PC-9 (cell line): ENCODE data around the gene FALEC.

ENCODE experiments used
- CTCF ChIP-seq: fragments of 200-600 bp; sonication (generic); conservative IDR thresholded peaks from 2 replicates; pipeline ENCODE4 v1.6.1; 2017; ENCODE audit warnings: mixed run types, antibody characterized with exemption, mild to moderate bottlenecking, moderate library complexity
- EZH2 ChIP-seq: fragments of 200-600 bp; sonication (generic); IDR thresholded peaks from 2 replicates; pipeline ENCODE4 v1.8.0; 2017; ENCODE audit warnings: antibody characterized with exemption, low read depth

GRCh38 chr1:150548324-150548631 is 32.7 kb downstream of the FALEC start:
- TF ChIP-seq CTCF (no peak), EZH2 (no peak)
